Measurements from ENCODE around the gene ANK2. TPM values are rescaled to one million over a fixed set of nuclear protein-coding genes. Genes with fewer than 3 reads are reported as not detected.
"Not testable (repeated sequence)": the region's sequence is repeated elsewhere in the genome, so short reads cannot be mapped to it uniquely, and the experiment has no call there.

The ANK2 gene
- total RNA-seq, 1 experiment from 2014 or later, result 5.6 TPM

DNA sequence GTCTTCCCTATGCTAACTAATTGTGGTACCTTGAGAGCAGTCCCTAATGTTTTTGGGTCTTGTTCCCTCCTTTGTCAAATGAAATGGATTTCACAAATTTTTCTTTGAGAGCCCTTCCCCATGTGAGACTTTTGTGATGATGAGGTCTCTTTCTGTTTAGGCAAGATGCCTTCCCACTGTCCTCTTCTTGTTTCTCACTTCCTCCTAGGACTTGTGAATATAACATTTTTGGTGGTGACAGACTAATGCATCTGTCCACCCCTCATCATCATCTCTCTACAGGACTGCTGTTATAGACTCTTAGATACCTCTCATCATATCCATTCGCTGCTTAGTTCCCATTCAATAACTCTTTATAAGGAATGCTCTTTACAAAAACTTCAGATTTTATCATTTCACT lies 8.7 kb upstream of the ANK2 start:
- DNase-seq, result no peak

DNA sequence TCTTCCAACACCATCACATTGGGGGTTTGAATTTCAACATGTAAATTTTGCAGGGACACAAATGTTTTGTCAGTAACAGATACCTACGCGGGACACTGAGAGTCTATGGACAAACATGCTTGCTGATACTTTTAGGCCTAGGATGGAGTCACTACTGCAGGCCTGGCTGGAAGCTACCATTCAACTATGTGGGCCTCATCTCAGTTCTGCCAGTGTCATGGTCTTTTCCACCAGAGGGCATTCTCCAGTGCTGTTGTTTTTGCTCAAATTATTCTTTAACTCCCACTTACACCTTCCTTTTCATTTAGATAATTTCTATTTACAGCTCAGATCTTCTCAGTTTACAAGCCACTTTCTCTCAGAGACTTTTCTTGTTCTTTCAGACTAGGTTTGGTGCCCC lies 7.0 kb upstream of the ANK2 start:
- H3K4me3 ChIP-seq, result no peak overlapping the region
- no peak for DNase-seq
- H3K27me3 ChIP-seq, result no peaks in the 10 kb centered on the region
- H3K9me3 ChIP-seq, result no peaks in the 10 kb centered on the region
- H3K36me3 ChIP-seq, result no peaks in the 10 kb centered on the region

More for the DNA sequence above, 8.7 kb upstream of the ANK2 start:
- no peaks in the 10 kb centered on the region for H3K9me3 ChIP-seq
- no peak overlapping the region for H3K4me3 ChIP-seq
- H3K27me3 ChIP-seq, result no peaks in the 10 kb centered on the region
- H3K36me3 ChIP-seq, result no peaks in the 10 kb centered on the region

DNA sequence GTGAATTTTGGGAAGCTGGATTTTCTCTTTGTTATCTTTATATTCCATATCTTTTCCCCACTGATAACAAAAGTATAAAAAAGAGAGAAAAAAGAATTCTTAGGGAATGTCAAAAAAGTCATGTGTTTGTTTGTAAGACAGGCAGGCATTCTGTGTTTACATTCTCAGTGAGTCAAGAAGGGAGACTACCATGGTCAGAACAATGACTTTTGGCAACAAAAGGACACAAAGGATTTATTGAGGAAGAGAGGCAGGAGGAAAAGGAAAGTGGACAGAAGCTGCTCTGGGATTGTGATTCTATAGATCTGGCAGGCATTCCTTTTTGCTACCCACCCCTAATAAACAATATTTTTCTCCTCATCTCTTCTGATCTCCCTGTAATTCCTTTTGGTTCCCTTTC lies 5.9 kb upstream of the ANK2 start:
- DNase-seq, result no peak
- H3K4me3 ChIP-seq, result no peak overlapping the region

DNA sequence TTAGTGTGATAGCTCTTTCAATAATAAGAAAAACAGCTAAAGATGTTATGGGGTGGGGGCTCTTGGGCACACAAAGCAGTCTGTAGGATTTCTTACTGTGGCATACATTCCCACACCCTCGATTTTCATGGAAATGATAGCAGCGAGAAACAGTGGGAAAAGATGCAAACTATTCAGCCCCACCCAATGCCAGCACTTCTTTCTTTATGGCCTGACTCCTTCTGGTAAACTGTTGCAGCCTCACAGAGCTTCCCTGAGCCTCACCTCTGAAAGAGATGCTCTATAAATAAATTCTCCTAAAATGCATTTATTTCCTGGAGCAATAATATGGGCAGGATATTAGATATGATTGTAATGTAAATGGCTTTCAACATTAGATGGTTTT lies 910 bp downstream of the ANK2 start:
- Histone ChIP-seq H3K9me3 (no peaks in the 10 kb centered on the region), H3K4me3 (no peak overlapping the region), H3K36me3 (no peaks in the 10 kb centered on the region), H3K27me3 (no peaks in the 10 kb centered on the region)
- DNase-seq, result no peak

More for the DNA sequence above, 5.9 kb upstream of the ANK2 start:
- Histone ChIP-seq H3K36me3 (no peaks in the 10 kb centered on the region), H3K27me3 (no peaks in the 10 kb centered on the region), H3K9me3 (no peaks in the 10 kb centered on the region)

DNA sequence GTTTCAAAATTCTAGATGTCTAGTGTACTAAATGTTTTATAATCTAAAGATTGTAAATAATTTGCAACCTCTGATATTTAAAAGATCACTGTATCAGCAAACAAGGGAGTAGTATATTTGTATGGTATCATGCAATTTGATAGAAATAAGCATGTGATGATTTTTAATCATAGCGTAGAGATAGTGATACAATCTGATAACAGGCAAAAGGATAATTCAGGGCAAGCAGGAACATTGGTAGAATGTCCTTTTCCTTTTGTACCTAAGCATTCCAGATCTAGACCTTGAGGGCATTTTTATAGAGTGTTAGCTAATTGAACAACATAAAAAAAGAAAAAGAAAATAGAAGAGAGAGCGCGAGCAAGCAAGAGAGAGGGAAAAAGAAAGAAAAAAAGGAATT lies 1.4 kb downstream of the ANK2 start:
- DNase-seq, result no peak
- no peaks in the 10 kb centered on the region for H3K27me3 ChIP-seq
- H3K4me3 ChIP-seq, result no peak overlapping the region
- no peaks in the 10 kb centered on the region for H3K9me3 ChIP-seq
- H3K36me3 ChIP-seq, result no peaks in the 10 kb centered on the region

DNA sequence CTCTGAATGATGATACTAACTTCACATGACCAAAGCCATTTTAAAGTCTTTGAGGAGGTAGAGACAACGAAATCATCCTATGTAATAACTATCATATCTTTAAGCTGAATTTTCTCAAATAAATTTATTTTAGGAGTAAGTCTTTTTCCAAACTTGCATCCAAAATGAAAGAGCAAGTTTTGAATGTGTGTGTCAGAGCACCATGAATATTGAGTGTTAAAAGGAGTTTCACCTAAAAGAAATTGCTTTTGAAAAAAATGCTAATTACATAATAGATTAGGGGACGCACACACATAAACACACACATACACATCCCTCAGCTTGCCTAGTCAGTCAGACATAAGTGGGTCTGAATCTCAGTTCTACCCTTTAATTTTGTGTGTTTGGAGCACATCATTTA lies 1.9 kb downstream of the ANK2 start:
- Histone ChIP-seq H3K4me3 (no peak overlapping the region), H3K9me3 (no peaks in the 10 kb centered on the region), H3K36me3 (no peaks in the 10 kb centered on the region), H3K27me3 (no peaks in the 10 kb centered on the region)
- DNase-seq, result no peak

DNA sequence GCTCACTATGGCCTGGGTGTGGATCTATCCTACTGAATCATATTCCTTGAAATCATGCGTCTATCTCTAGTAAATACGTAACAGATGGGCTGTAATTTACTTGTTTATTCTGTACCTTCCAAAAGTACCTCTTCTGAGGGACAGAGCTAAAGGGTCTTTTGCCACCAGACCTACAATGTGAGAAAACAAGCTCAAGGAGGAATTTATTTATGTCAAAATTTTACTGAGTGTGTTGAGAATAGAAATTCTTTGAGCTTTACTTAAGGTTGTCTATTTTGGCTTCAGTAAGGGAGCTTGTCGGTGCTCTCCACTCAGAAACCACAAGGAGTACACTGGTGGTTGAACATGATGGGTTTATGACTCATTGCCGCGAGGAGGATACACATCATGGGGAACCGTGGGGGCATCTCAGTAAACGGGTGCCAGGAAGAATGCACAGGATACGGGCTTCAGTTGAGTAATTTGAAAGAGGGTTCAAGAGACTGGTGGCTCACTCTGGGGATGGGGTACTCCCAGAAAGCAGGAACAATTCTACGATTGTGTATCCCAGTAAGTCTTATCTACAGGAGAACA lies 3.0 kb downstream of the ANK2 start:
- DNase-seq, result peak; percentile 44

DNA sequence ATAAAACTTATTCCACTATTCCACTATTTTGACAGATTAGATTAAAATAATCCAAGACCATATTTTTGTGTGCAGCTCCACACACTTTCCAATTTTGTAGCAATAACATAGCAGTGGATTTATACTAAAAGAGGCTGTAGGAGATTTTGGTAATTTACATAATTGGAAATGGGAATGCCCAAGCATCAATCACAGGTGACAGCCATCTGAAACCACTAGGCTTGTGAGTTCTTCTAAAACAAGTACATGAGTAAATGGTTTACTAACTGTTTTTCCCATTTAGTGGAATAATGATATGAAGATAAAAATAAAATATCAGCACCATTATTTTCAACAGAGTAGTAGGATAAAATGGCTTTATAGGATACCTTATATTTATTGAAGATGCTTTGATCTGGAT lies 4.4 kb downstream of the ANK2 start:
- DNase-seq, result no peak
- Histone ChIP-seq H3K27me3 (no peaks in the 10 kb centered on the region), H3K36me3 (no peaks in the 10 kb centered on the region), H3K9me3 (no peaks in the 10 kb centered on the region), H3K4me3 (no peak overlapping the region)

More for the DNA sequence above, 3.0 kb downstream of the ANK2 start:
- no peak overlapping the region for H3K4me3 ChIP-seq
- H3K36me3 ChIP-seq, result no peaks in the 10 kb centered on the region
- no peaks in the 10 kb centered on the region for H3K9me3 ChIP-seq
- no peaks in the 10 kb centered on the region for H3K27me3 ChIP-seq

DNA sequence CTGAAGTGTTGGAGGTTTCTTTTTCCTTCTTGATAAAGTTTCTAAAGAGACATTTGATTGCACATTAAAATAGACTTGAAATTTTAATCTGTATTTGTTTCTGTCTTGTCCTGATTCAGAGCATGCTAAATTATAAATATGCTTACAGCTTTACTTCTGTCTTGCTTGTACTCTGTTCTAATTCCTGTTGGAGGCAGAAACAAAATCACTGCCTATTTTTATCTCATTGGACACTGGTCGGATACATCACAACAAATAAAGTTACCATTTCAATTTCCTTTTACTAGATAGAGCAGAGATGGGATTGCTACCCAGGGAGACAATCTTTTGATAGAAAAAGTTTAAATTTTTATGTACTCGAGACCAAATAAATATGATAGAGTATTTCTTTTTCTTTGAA lies 6.9 kb downstream of the ANK2 start:
- DNase-seq, result no peak
- Histone ChIP-seq H3K9me3 (no peaks in the 10 kb centered on the region), H3K27me3 (no peaks in the 10 kb centered on the region), H3K36me3 (no peaks in the 10 kb centered on the region), H3K4me3 (no peak overlapping the region)

DNA sequence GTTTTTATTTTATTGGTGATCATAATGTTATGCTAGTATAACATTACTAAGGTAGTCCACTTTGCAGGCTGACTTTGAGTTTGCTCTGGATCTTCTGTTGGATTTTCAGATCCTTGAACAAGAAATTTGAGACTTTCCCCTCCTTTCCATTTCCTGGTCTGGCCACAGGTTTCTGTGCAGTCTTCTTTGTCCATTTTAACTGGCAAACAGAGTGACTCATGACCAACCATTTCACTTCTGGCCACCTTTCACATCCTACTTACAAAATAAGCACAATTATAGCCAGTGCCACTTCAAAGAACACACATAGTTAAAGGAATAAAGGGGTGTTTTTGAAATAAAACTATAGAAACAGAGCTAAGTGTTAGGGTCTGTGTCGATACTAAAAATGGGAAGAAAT lies 8.4 kb downstream of the ANK2 start:
- Histone ChIP-seq H3K4me3 (no peak overlapping the region), H3K36me3 (no peaks in the 10 kb centered on the region), H3K27me3 (no peaks in the 10 kb centered on the region), H3K9me3 (no peaks in the 10 kb centered on the region)
- no peak for DNase-seq

DNA sequence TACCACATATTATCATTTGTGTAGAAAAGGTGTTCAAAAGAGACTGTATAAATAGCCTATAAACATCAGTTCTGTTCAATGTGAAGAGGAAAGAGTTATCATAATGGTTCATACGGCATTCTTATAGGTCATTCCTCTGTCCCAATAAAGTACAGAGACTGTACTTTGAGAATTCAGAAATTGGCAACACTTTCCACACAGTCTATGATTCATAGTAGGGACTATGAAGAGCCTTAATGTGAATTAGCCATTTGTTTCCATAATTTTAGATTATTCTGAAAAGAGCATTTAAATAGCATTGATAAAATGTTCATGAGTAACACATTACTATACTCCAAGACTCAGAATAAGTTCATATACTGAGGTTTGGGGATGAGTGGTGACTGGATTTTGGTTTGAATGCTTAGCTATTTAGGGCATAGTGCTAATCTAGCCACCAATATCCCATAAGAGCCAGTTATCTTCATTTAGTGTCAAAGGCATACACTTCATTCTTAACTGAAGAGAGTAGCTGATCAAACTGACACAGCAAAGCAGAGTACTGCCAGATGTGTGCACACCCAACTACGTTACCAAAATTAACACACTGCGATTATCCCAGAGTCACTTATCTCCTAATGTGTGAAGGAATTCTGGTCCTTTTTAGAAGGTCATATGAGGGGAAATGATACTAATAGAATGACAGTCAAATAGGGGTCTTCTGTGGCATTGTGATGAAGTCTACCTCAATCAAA lies 10.2 kb downstream of the ANK2 start:
- no peaks in the 10 kb centered on the region for H3K9me3 ChIP-seq
- H3K36me3 ChIP-seq, result no peaks in the 10 kb centered on the region
- H3K4me3 ChIP-seq, result no peak overlapping the region
- DNase-seq, result no peak
- no peaks in the 10 kb centered on the region for H3K27me3 ChIP-seq

DNA sequence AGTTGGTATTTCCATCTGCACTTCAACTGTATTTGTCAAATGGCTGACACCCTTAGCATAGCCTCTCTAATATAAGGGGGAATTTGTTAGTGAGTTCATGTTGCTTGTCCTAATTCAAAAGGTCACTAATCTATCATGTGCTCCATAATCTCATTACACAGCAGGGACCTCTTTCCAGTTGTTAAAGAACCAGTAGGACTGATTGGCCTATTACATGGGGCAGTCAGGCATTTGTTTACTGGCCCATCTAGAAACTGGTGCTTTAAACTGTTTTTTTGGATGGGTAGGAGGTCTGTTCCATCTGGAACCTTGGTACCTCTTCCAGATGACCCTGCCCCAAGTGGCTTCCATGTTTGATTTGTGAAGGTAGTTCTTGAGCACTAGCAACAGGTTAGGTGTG lies 11.4 kb downstream of the ANK2 start:
- Histone ChIP-seq H3K4me3 (no peak overlapping the region), H3K9me3 (no peaks in the 10 kb centered on the region), H3K36me3 (no peaks in the 10 kb centered on the region), H3K27me3 (no peaks in the 10 kb centered on the region)
- DNase-seq, result no peak

DNA sequence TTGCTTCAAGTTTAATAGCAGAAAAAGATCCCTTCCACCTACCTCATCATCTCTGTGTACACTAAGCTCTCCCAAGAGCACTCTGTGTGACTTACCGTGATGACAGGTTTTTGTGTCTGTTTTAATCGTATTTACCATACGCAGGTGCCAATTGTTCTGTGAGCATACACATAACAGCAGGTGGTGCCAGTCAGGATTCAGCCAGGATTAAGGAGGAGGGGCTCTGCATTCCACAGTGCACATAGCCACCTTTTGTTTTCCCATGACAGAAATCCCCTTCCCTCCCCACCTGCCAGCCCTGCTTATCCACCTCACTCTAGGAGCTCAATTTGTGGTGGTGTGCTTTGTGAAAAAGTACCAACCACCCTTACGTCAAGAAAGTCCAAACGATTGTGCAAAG lies 14.8 kb downstream of the ANK2 start:
- H3K9me3 ChIP-seq, result no peaks in the 10 kb centered on the region
- H3K36me3 ChIP-seq, result no peaks in the 10 kb centered on the region
- no peak for DNase-seq
- no peaks in the 10 kb centered on the region for H3K27me3 ChIP-seq
- H3K4me3 ChIP-seq, result no peak overlapping the region

DNA sequence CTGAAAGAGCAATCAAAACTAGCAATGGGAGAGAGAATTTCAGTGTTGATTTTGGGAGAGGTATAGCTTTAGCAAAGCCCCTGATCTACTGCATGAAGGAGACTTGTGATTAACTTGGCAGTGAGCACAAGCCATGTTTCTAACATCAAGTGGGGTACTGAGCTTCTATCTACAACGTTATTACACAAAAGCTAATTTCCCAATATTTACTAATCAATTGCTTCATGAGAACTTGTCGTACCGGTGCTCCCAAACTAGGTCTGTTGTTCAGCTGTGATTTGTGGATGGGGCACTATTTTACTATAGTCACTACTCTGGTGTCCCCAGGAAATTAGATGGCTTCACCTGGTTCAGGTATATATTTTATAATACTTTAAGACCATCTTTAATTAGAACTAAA lies 16.2 kb downstream of the ANK2 start:
- Histone ChIP-seq H3K4me3 (no peak overlapping the region), H3K36me3 (no peaks in the 10 kb centered on the region), H3K27me3 (no peaks in the 10 kb centered on the region), H3K9me3 (no peaks in the 10 kb centered on the region)
- DNase-seq, result no peak

DNA sequence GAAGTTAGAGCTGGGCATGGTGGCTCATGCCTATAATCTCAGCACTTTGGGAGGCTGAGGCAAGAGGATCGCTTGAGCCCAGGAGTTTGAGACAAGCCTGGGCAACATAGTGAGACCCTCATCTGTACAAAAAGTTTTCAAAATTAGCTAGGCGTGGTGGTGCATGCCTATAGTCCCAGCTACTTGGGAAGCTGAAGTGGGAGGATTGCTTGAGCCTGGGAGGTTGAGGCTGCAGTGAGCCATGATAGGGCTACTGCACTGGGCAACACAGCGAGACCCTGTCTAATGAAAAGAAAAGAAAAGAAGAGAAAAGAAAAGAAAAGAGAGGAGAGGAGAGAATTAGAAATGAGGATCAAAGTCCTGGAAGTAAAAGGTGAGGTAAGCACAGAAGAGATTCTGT lies 19.3 kb downstream of the ANK2 start:
- not testable (repeated sequence) for DNase-seq, H3K4me3 ChIP-seq, H3K9me3 ChIP-seq, H3K27me3 ChIP-seq, H3K36me3 ChIP-seq

DNA sequence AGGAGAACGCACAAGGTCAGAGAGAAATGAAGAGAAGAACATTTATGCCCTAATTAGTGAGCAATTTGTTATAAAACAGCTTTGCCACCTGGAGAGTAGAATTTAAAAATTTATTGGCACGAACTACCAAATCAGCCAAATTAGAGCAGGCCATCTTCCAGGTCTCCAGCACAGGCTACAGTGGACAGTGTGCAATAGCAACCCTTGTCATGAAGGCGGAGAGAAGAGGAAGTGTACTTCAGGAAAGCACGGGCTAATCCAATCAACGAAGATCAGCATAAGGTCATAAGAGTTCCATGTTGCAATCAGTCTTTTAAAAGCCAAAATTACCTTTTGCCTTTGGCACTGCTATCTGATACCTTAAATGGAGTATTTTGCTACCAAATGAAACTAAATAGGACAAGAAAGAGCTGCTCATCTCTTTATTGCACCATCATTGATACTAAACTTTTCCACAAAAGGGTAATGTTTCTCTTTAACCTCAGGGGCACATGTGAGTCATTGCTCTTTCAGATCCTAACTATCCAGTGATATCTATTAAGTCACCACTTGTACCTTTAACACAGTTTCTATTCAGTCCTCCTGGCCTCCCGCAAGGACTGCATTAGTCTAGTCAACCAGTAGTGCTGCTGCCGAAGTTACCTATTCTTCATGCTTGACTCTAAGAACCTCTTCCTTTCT lies 19.9 kb downstream of the ANK2 start:
- DNase-seq, result no peak
- no peaks in the 10 kb centered on the region for H3K27me3 ChIP-seq

DNA sequence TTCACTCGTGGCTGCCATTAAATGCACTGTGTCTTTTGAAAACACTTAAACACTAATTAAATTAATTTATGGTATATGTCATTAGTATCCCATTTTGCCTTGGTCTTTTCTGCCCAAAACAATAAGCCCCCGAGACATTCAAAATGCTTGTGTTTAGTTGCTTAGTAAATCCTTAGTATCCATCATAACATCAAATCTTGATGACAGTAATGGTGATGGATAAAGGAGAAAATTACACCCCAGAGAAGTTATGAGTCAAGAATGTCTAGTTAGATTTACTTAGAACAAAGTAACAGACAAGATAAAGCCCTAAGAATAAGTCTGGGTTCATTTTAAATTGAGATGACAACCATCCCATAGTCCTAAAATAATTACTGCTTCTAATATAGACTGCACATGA lies 21.3 kb downstream of the ANK2 start:
- H3K4me3 ChIP-seq, result no peak overlapping the region
- H3K9me3 ChIP-seq, result no peaks in the 10 kb centered on the region
- no peaks in the 10 kb centered on the region for H3K27me3 ChIP-seq
- no peak for DNase-seq
- no peaks in the 10 kb centered on the region for H3K36me3 ChIP-seq

More for the DNA sequence above, 19.9 kb downstream of the ANK2 start:
- H3K9me3 ChIP-seq, result no peaks in the 10 kb centered on the region
- no peaks in the 10 kb centered on the region for H3K36me3 ChIP-seq
- no peak overlapping the region for H3K4me3 ChIP-seq

DNA sequence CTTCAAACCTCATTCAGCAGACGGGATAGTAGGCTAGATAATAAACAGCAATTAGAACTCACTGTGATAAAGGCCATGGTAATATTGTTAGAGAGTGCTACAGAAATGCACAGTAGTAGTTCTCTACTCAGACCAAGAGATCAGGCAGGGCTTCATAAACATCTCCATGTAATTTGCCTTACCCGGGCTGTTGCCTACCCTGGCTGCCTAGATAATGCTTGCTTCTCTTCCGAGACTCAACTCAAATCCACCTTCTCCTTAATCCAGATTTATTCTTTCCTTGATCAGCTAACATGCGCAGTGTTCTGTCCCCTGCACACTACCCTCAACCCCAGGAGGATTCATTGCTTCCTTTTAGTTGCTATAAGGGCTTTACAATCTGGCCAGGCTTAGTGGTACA lies 21.8 kb downstream of the ANK2 start:
- Histone ChIP-seq H3K9me3 (no peaks in the 10 kb centered on the region), H3K4me3 (no peak overlapping the region), H3K36me3 (no peaks in the 10 kb centered on the region), H3K27me3 (no peaks in the 10 kb centered on the region)
- no peak for DNase-seq
